Spleen (tissue), 11 donors: ENCODE measurements around the gene MCF2L. TPM values are rescaled to one million over a fixed set of nuclear protein-coding genes. Genes with fewer than 3 reads are reported as not detected.

Experiments
- DNase-seq: peaks from one replicate; pipeline ENCODE4 v3.0.0-alpha.2; 2020
- H3K27ac ChIP-seq, 8 donors: fragments of 200-600 bp; sonication (generic) in 7 of 8; 1 replicate in 4 of 8; 2 replicates in 4 of 8; pipeline versions ENCODE4 v1.5.0 to v1.8.0; 2016 to 2021; ENCODE audit warnings: inconsistent platforms in 4 of 8, mild to moderate bottlenecking in 4 of 8, moderate library complexity in 1 of 8
- H3K27me3 ChIP-seq, 7 donors: fragments of 200-600 bp; sonication (generic) in 6 of 7; replicated peaks in 1 of 7; 1 replicate in 4 of 7; 2 replicates in 3 of 7; pipeline versions ENCODE4 v1.5.0 to v1.8.0; 2016 to 2021; ENCODE audit warnings: inconsistent platforms in 3 of 7, mild to moderate bottlenecking in 1 of 7
- H3K36me3 ChIP-seq, 6 donors: fragments of 200-600 bp; sonication (generic) in 5 of 6; 1 replicate in 4 of 6; 2 replicates in 2 of 6; pipeline versions ENCODE4 v1.5.0 to v1.8.0; 2016 to 2021; ENCODE audit warnings: inconsistent platforms in 2 of 6
- H3K4me1 ChIP-seq, 6 donors: fragments of 200-600 bp; sonication (generic) in 5 of 6; 1 replicate in 3 of 6; 2 replicates in 3 of 6; pipeline versions ENCODE4 v1.5.0 to v1.8.0; 2016 to 2021; ENCODE audit warnings: inconsistent platforms in 3 of 6
- H3K4me3 ChIP-seq, 8 donors: fragments of 200-600 bp; sonication (generic) in 7 of 8; 1 replicate in 4 of 8; 2 replicates in 4 of 8; pipeline versions ENCODE4 v1.5.0 to v1.8.0; 2016 to 2021; ENCODE audit warnings: inconsistent platforms in 4 of 8, mild to moderate bottlenecking in 4 of 8, moderate library complexity in 2 of 8
- H3K9me3 ChIP-seq, 8 donors: fragments of 200-600 bp; sonication (generic) in 7 of 8; 1 replicate in 4 of 8; 2 replicates in 4 of 8; pipeline versions ENCODE4 v1.5.0 to v1.8.0; 2016 to 2021; ENCODE audit warnings: inconsistent platforms in 4 of 8
- CTCF ChIP-seq, 11 experiments: fragments of 200-600 bp in 7 of 11; fragments of 450-650 bp in 4 of 11; sonication (generic) in 4 of 11; IDR thresholded peaks in 8 of 11; conservative IDR thresholded peaks in 3 of 11; 1 replicate in 7 of 11; 2 replicates in 4 of 11; pipeline versions ENCODE4 v1.4.0 to v1.8.0; 2016 to 2021; ENCODE audit warnings: antibody characterized with exemption in 11 of 11, inconsistent platforms in 4 of 11, mild to moderate bottlenecking in 1 of 11
- POLR2A ChIP-seq, 3 donors: fragments of 450-650 bp; IDR thresholded peaks; one replicate each; pipeline ENCODE4 v1.5.1; 2017; ENCODE audit warnings: antibody characterized with exemption in 3 of 3, mild to moderate bottlenecking in 1 of 3
- POLR2AphosphoS5 ChIP-seq, 3 donors: sonication (generic); formaldehyde crosslinking; IDR thresholded peaks; one replicate each; pipeline ENCODE4 v1.5.1; 2017; ENCODE audit warnings: antibody characterized with exemption in 3 of 3
- WGBS, 5 donors: extraction: QIAGEN DNeasy Blood & Tissue Kit in 3 of 5; methylation state at CpG; one replicate each; pipeline versions ENCODE4 v1.1.5 to v1.1.7; 2013 to 2018; 5-methylcytosine and 5-hydroxymethylcytosine counted together
- intact Hi-C: fragments of 100-400 bp; cut with DNase I; formaldehyde crosslinking; loops from one replicate; pipeline ENCODE4 v1.15.0; 2023; ENCODE audit warnings: low total_unique reads
- polyA plus RNA-seq, 3 donors: library from polyadenylated mRNA; stranded (reverse); fragments of 200-250 nt; gene quantifications; one replicate each; pipeline ENCODE4 v1.2.1, GENCODE V29; 2013
- total RNA-seq, 7 donors: library from RNA; depleted of rRNA in 3 of 7; stranded (reverse); fragments of >200 nt in 3 of 7; fragmentation: NEBNext Ultra II Directional in 4 of 7; extraction: Animal tissue kit (Norgen Biotek cat#: 25700) in 4 of 7; gene quantifications; one replicate each; pipeline versions ENCODE4 v1.1.0 to v1.2.1, GENCODE V29; 2016 to 2021
- donor health status: healthy with polysubstance abuse.
- donor health status: DM: no; HTN: no; CAD: no; lungs with moderate emphysema.
- donor health status: DM: no; HTN: no; CAD: no.
- donor health status: Bipolar disorder and iron deficiency.
- donor health status: healthy.
- donor health status: DM: no; HTN: no; CAD: no.
- donor health status: DM: yes; HTN: yes; CAD: no.

Gene MCF2L
- total and polyA plus RNA-seq, 10 donors = 4.3 to 21.4 (median 13.0) TPM

GRCh38 chr13:113088691-113089020 lies 119.6 kb downstream of the MCF2L start:
- no peak for TF ChIP-seq POLR2AphosphoS5 (IDR thresholded peaks at IDR 0.05)
- TF ChIP-seq POLR2A (IDR thresholded peaks at IDR 0.05) = no peak
- no peak for TF ChIP-seq CTCF (IDR thresholded peaks at IDR 0.05 in 8 of 11, conservative IDR thresholded peaks at IDR 0.05 in 3 of 11)
- 82 to 93% (median 88%) methylated on average over 15 to 17 of the region's 17 CpGs for WGBS, 5 donors
- Histone ChIP-seq H3K27me3 (no peaks in the 10 kb centered on the region), H3K27ac (no peak overlapping the region), H3K4me3 (no peak overlapping the region), H3K36me3 (peaks cover 0 to 29% (median 6%) of the 10 kb centered on the region in 6 donors), H3K4me1 (no peaks in the 10 kb centered on the region), H3K9me3 (no peaks in the 10 kb centered on the region)
- peak; percentile 41 for DNase-seq
- intact Hi-C loops = no loop called here

- no peak for TF ChIP-seq POLR2A (IDR thresholded peaks at IDR 0.05)
- TF ChIP-seq CTCF (IDR thresholded peaks at IDR 0.05 in 8 of 11, conservative IDR thresholded peaks at IDR 0.05 in 3 of 11) = no peak
- no peak for TF ChIP-seq POLR2AphosphoS5 (IDR thresholded peaks at IDR 0.05)
- H3K36me3 ChIP-seq = peaks cover 0 to 29% (median 6%) of the 10 kb centered on the region in 6 donors
- no peaks in the 10 kb centered on the region for H3K4me1 ChIP-seq
- WGBS, 5 donors = 78 to 88% (median 86%) methylated on average over 33 to 36 of the region's 36 CpGs
- H3K27me3 ChIP-seq = peaks cover 0 to 4% (median 0%) of the 10 kb centered on the region in 7 donors
- H3K4me3 ChIP-seq = no peak overlapping the region
- H3K9me3 ChIP-seq = no peaks in the 10 kb centered on the region
- intact Hi-C loops = no loop called here
- H3K27ac ChIP-seq = no peak overlapping the region
- DNase-seq = peak; percentile 66
Observed at GRCh38 chr13:113089693-113090414, 120.8 kb downstream of the MCF2L start.

- H3K4me3 ChIP-seq = no peak overlapping the region
- peaks cover 0 to 4% (median 0%) of the 10 kb centered on the region in 7 donors for H3K27me3 ChIP-seq
- no peaks in the 10 kb centered on the region for H3K9me3 ChIP-seq
- H3K4me1 ChIP-seq = no peaks in the 10 kb centered on the region
- DNase-seq = peak; percentile 19
- 84 to 91% (median 90%) methylated on average over 13 of the region's 13 CpGs for WGBS, 5 donors
- TF ChIP-seq CTCF (IDR thresholded peaks at IDR 0.05 in 8 of 11, conservative IDR thresholded peaks at IDR 0.05 in 3 of 11) = no peak
- TF ChIP-seq POLR2A (IDR thresholded peaks at IDR 0.05) = no peak
- TF ChIP-seq POLR2AphosphoS5 (IDR thresholded peaks at IDR 0.05) = no peak
- intact Hi-C loops = no loop called here
- peaks cover 0 to 29% (median 6%) of the 10 kb centered on the region in 6 donors for H3K36me3 ChIP-seq
- H3K27ac ChIP-seq = no peak overlapping the region
Observed at GRCh38 chr13:113090415-113090770, 121.4 kb downstream of the MCF2L start.

GRCh38 chr13:113090806-113091205 lies 121.8 kb downstream of the MCF2L start:
- DNase-seq = no peak
- no peak for TF ChIP-seq CTCF (IDR thresholded peaks at IDR 0.05 in 8 of 11, conservative IDR thresholded peaks at IDR 0.05 in 3 of 11)
- no peak for TF ChIP-seq POLR2AphosphoS5 (IDR thresholded peaks at IDR 0.05)
- no peak for TF ChIP-seq POLR2A (IDR thresholded peaks at IDR 0.05)
- no peak overlapping the region for H3K4me3 ChIP-seq
- H3K27ac ChIP-seq = no peak overlapping the region
- 89 to 95% (median 93%) methylated on average over 24 of the region's 24 CpGs for WGBS, 5 donors
- intact Hi-C loops = no loop called here
- peaks cover 0 to 4% (median 0%) of the 10 kb centered on the region in 7 donors for H3K27me3 ChIP-seq
- no peaks in the 10 kb centered on the region for H3K9me3 ChIP-seq
- no peaks in the 10 kb centered on the region for H3K4me1 ChIP-seq
- peaks cover 0 to 29% (median 6%) of the 10 kb centered on the region in 6 donors for H3K36me3 ChIP-seq
